Measurements from ENCODE around the gene RHBDL1. TPM values are rescaled to one million over a fixed set of nuclear protein-coding genes. Genes with fewer than 3 reads are reported as not detected.

The RHBDL1 gene
- total and polyA plus RNA-seq, 9 of the 15 experiments (the other 6 are each of a cell fraction or from before 2014, with no cell fraction given): 0.03 to 5.6 (median 1.3) TPM; not detected in 1

- peak within 1 kb of the TSS; percentile 91 for H2AFZ ChIP-seq (ENCODE audit: low read depth, low read length)
- intact Hi-C loops (cut with micrococcal nuclease) (loop anchor here (5.0 to 10.0 kb wide), 2 partner anchors 91 to 273 kb away; partner anchors contain the start of gene NME4), in situ Hi-C loops (cut with MboI) (loop anchor here (5.0 kb wide), 1 partner anchor 91 kb away; no protein-coding TSS in a partner anchor)
- under 1% methylated on average over 60 of the region's 78 CpGs for WGBS (ENCODE audit: insufficient coverage, low coverage, missing lambda C conversion rate)
- H3K9ac ChIP-seq (ENCODE audit: insufficient read depth in 1 of 2, low read depth in 2 of 2, low read length in 2 of 2): peak within 1 kb of the TSS; percentile 88 to 98
- H3K79me2 ChIP-seq (ENCODE audit: control insufficient read depth, insufficient read depth, low read length): peaks cover 25% of the 10 kb centered on the region
- no TSS peak for BruUV-seq (replicated peaks)
- ATAC-seq (peak; percentile 98), DNase-seq (ENCODE audit: extremely low read depth in 1 of 4, low spot score in 3 of 4) (peak; percentile 87 to 96 (median 88)), FAIRE-seq (peak; percentile 82)
- peak within 1 kb of the TSS; percentile 80 for H3K4me2 ChIP-seq (ENCODE audit: insufficient read depth, low read length)
- no peaks in the 10 kb centered on the region for H3K9me1 ChIP-seq (ENCODE audit: control insufficient read depth, insufficient read depth, low read length)
- H3K27me3 ChIP-seq (ENCODE audit: control insufficient read depth in 2 of 2, insufficient read depth in 2 of 2, low read length in 2 of 2): no peaks in the 10 kb centered on the region
- peaks cover 11 to 91% of the 10 kb centered on the region in 2 experiments; a peak in 4 of 5 replicates for H3K4me1 ChIP-seq (replicated peaks in 1 of 2; ENCODE audit: control insufficient read depth in 2 of 2, insufficient read depth in 2 of 2, low read length in 2 of 2)
- ChIA-PET CTCF (ENCODE audit: low intra/inter-chr PET ratio) (interaction anchor here (1.5 kb wide), 1 partner anchor 32 kb away, joined by 7 read pairs; the partner anchor contains the start of gene METTL26), POLR2A (interaction anchor here (0.6 to 0.8 kb wide), 3 partner anchors 10 to 624 kb away, joined by 3 read pairs; partner anchors contain the start of gene METTL26)
- H4K20me1 ChIP-seq (replicated peaks; ENCODE audit: control insufficient read depth, insufficient read depth, low read length): no peaks in the 10 kb centered on the region
- H3K36me3 ChIP-seq (ENCODE audit: control insufficient read depth, insufficient read depth, low read length): peaks cover 41% of the 10 kb centered on the region
- peak within 1 kb of the TSS; percentile 86 for H3K27ac ChIP-seq (ENCODE audit: extremely low read depth, low read depth, low read length)
- H3K9me3 ChIP-seq (replicated peaks; ENCODE audit: control insufficient read depth, insufficient read depth, low read depth, low read length): no peaks in the 10 kb centered on the region
- H3K4me3 ChIP-seq: peak within 1 kb of the TSS; percentile 99
- TF ChIP-seq ZBTB11 (CRISPR knock-in tag; IDR thresholded peaks at IDR 0.05): peak; percentile 61 to 96 (median 84); a peak in 5 of 6 replicates
- no peak for TF ChIP-seq CHD1 (IDR thresholded peaks at IDR 0.05; ENCODE audit: low read length)
- 0 out of 2 replicates have a peak, but pooled peaks have one; percentile 57 for TF ChIP-seq ZNF197 (CRISPR knock-in tag; IDR thresholded peaks at IDR 0.05; ENCODE audit: low read depth)
- no peak for TF ChIP-seq BMI1 (IDR thresholded peaks at IDR 0.05; ENCODE audit: low read length)
- TF ChIP-seq PML (IDR thresholded peaks at IDR 0.05; ENCODE audit: low read length): peak; percentile 18; the same call in 1 of the 2 replicates
- no peak for TF ChIP-seq ZNF146 (CRISPR knock-in tag; IDR thresholded peaks at IDR 0.05; ENCODE audit: unreplicated experiment)
- no peak for TF ChIP-seq ZNF408 (CRISPR knock-in tag; IDR thresholded peaks at IDR 0.05; ENCODE audit: low read depth)
- peak; percentile 75 for TF ChIP-seq CREM (IDR thresholded peaks at IDR 0.05; ENCODE audit: low read depth)
- TF ChIP-seq TRIM24 (IDR thresholded peaks at IDR 0.05): peak in 1 of 2 experiments; percentile 40; a peak in 1 of 4 replicates
- no peak for TF ChIP-seq GABPB2 (CRISPR knock-in tag; conservative IDR thresholded peaks at IDR 0.05)
- TF ChIP-seq CBFA2T2 (conservative IDR thresholded peaks at IDR 0.05): no peak
- no peak for TF ChIP-seq CREBBP (IDR thresholded peaks at IDR 0.05; ENCODE audit: low read depth, low read length)
- TF ChIP-seq TCF15 (CRISPR knock-in tag; IDR thresholded peaks at IDR 0.05): no peak
- 0 out of 2 replicates have a peak, but pooled peaks have one; percentile 53 for TF ChIP-seq KLF13 (tag; IDR thresholded peaks at IDR 0.05; ENCODE audit: borderline replicate concordance, low read depth)
- TF ChIP-seq SRF (CRISPR knock-in tag; IDR thresholded peaks at IDR 0.05): no peak
- TF ChIP-seq DDX20 (tag; IDR thresholded peaks at IDR 0.05; ENCODE audit: low read depth): no peak
- peak; percentile 55; the same call in 1 of the 2 replicates for TF ChIP-seq EP400 (IDR thresholded peaks at IDR 0.05)
Observed at GRCh38 chr16:667780-668518, 7.5 kb upstream of the RHBDL1 start, which contains the start of gene RHOT2. TSS of gene RHOT2 (plus strand) at chr16:668132. CDS start at chr16:668200, 68 bp downstream.

Data from K562 (cell line).